VCaP (cell line): ENCODE measurements around the gene APOBEC3A.

Source experiments
- H3K27ac ChIP-seq: fragments of 450-650 bp; 2 replicates; pipeline ENCODE4 v1.5.1; 2017
- CTCF ChIP-seq: fragments of 450-650 bp; conservative IDR thresholded peaks from 2 replicates; pipeline ENCODE4 v1.5.1; 2017; ENCODE audit warnings: mild to moderate bottlenecking, moderate library complexity

The APOBEC3A gene

DNA sequence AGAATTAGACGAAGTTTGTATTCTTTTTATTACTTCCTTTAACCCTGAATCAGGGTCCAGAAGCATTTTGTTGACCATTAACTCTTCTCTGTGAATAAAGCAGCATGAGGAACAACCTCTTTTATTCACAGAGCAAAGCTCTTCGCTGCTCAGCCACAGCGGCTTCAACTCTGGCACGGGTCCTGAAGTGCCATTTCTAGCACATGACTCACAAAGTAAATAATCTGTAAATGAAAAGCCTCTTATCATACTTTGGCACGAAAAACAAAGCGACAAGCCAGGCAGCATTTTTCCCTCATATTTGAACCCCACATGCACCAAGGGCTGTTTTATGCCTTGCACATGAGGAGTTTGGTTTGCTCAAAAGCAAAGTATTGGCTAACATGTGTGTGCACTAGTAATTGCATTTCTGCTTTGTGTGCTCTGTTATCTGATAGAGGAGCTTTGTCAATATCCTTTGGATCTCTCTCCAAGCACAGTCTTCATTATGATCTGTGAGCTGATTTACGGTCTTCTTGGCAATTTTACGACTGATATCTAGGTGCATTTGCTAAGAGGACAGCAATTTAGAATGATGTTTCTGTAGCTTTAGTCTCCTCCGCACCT, 33.0 kb upstream of the APOBEC3A start:
- TF ChIP-seq CTCF, result no peak
- H3K27ac ChIP-seq, result peak overlapping the region; percentile 96

GRCh38 chr22:38925571-38926041, 31.8 kb upstream of the APOBEC3A start:
- no peak for TF ChIP-seq CTCF
- peak overlapping the region; percentile 96 for H3K27ac ChIP-seq

GRCh38 chr22:38927033-38927781, 30.2 kb upstream of the APOBEC3A start:
- no peak for TF ChIP-seq CTCF
- peak overlapping the region; percentile 96; the same call in 1 of the 2 replicates for H3K27ac ChIP-seq

DNA sequence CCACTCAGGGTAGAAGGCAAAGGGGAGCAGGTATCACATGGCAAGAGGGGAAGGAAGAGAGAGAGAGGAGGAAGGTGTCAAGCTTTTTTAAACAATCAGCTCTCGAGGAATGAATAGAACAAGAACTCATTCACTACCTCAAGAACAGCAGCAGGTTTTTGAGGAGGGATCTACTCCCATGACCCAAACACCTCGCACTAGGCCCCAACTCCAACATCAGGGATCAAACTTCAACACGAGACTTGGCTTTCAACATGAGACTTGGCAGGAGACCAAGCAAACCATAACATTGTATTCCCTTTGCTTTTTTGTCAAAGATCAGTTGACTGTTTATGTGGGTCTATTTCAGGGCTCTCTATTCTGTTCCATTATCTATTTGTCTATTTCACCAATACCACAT, 26.9 kb upstream of the APOBEC3A start:
- H3K27ac ChIP-seq, result no peak overlapping the region
- no peak for TF ChIP-seq CTCF

- TF ChIP-seq CTCF, result no peak
- peak overlapping the region; percentile 71 for H3K27ac ChIP-seq
Measured at GRCh38 chr22:38935023-38935422, 22.4 kb upstream of the APOBEC3A start.

DNA sequence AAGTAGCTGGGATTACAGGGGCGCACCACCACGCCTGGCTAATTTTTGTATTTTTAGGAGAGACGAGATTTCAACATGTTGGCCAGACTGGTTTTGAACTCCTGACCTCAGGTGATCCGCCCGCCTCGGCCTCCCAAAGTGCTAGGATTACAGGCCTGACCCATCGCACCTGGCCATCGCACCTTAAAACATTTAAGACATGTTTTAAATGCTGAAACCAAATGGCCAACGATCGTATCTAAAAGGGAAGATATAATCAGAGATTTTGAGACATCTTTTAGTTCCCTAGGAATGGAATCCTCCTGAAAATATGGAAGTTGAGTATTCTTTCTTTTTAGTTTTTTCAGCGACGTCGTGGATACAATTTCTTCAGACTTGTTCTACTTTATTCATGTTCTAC, 21.8 kb upstream of the APOBEC3A start:
- no peak for TF ChIP-seq CTCF
- peak overlapping the region; percentile 71 for H3K27ac ChIP-seq

GRCh38 chr22:38936562-38936961, 20.8 kb upstream of the APOBEC3A start:
- TF ChIP-seq CTCF, result no peak
- H3K27ac ChIP-seq, result peak overlapping the region; percentile 71; the same call in 1 of the 2 replicates
